NCI-H2196 treated with DMSO at 0.1 percent for 48 hours (cell line): ENCODE results near the gene SYNGR2.
A peak's percentile ranks its signal among the peaks of the same experiment; 100 is the strongest.

Experiments
- DNase-seq: peaks from one replicate; lab custom pipeline; 2025; ENCODE audit not compliant: unreplicated experiment; lab: John Stamatoyannopoulos, UW

Gene SYNGR2

GRCh38 chr17:78168242-78168902, at the start of gene SYNGR2:
Gene SYNGR2 (plus strand): TSS chr17:78168581. CDS start chr17:78168617, 36 bp downstream.
- DNase-seq = peak; percentile 76

- DNase-seq = no peak
Observed at GRCh38 chr17:78118801-78119241, 49.6 kb upstream of the SYNGR2 start.

- DNase-seq = no peak
Observed at GRCh38 chr17:78120537-78120936, 47.8 kb upstream of the SYNGR2 start.

- no peak for DNase-seq
Observed at GRCh38 chr17:78120971-78121800, 47.2 kb upstream of the SYNGR2 start.

- no peak for DNase-seq
Observed at GRCh38 chr17:78121801-78122215, 46.6 kb upstream of the SYNGR2 start.

GRCh38 chr17:78122216-78122930, 46.0 kb upstream of the SYNGR2 start:
- no peak for DNase-seq

- DNase-seq = no peak
Observed at GRCh38 chr17:78122931-78123249, 45.5 kb upstream of the SYNGR2 start.

- DNase-seq = no peak
Observed at GRCh38 chr17:78123258-78123929, 45.0 kb upstream of the SYNGR2 start.

- DNase-seq = no peak
Observed at GRCh38 chr17:78124081-78124835, 44.1 kb upstream of the SYNGR2 start.

- no peak for DNase-seq
Observed at GRCh38 chr17:78124836-78125137, 43.6 kb upstream of the SYNGR2 start.

GRCh38 chr17:78125138-78125913, 43.1 kb upstream of the SYNGR2 start:
- no peak for DNase-seq

GRCh38 chr17:78125976-78126894, 42.1 kb upstream of the SYNGR2 start:
- no peak for DNase-seq

GRCh38 chr17:78126895-78127238, 41.5 kb upstream of the SYNGR2 start:
- DNase-seq = no peak

- DNase-seq = no peak
Observed at GRCh38 chr17:78127239-78127887, 41.0 kb upstream of the SYNGR2 start.

- no peak for DNase-seq
Observed at GRCh38 chr17:78127888-78128550, 40.4 kb upstream of the SYNGR2 start.

GRCh38 chr17:78128551-78129350, 39.6 kb upstream of the SYNGR2 start, which contains the start of gene TMC6:
Gene TMC6 (minus strand): TSS chr17:78128755. CDS start chr17:78126832, 1,923 bp downstream.
- DNase-seq = peak; percentile 89
